ENCODE measurements around the gene PDE8B. TPM values are rescaled to one million over a fixed set of nuclear protein-coding genes. Genes with fewer than 3 reads are reported as not detected.
A peak's percentile ranks its signal among the peaks of the same experiment; 100 is the strongest.

Gene PDE8B
- total RNA-seq, 6 experiments from 2014 or later: 1.2 to 5.4 (median 2.4) TPM

- intact Hi-C loops (cut with DNase I): no loop called here
- Histone ChIP-seq H3K36me3 (no peaks in the 10 kb centered on the region), H3K4me1 (peaks cover 0 to 16% (median 8%) of the 10 kb centered on the region in 4 donors), H3K27me3 (no peaks in the 10 kb centered on the region), H3K27ac (no peak overlapping the region), H3K4me3 (no peak overlapping the region), H3K9me3 (no peaks in the 10 kb centered on the region)
- DNase-seq (no peak), ATAC-seq (no peak)
- WGBS (ENCODE audit: insufficient coverage, low coverage, low lambda C conversion rate, missing lambda C conversion rate): 56% methylated on average over 2 of the region's 3 CpGs
- TF ChIP-seq CTCF (IDR thresholded peaks at IDR 0.05) (no peak), POLR2A (IDR thresholded peaks at IDR 0.05) (no peak)
Observed at GRCh38 chr5:77280036-77280435, 69.6 kb downstream of the PDE8B start.

- Histone ChIP-seq H3K27ac (peak overlapping the region in 1 of 3 donors; percentile 36), H3K27me3 (no peaks in the 10 kb centered on the region), H3K36me3 (no peaks in the 10 kb centered on the region), H3K9me3 (no peaks in the 10 kb centered on the region), H3K4me1 (peaks cover 0 to 16% (median 8%) of the 10 kb centered on the region in 4 donors), H3K4me3 (no peak overlapping the region)
- ATAC-seq: no peak
- no peak for DNase-seq
- TF ChIP-seq CTCF (IDR thresholded peaks at IDR 0.05) (no peak), POLR2A (IDR thresholded peaks at IDR 0.05) (no peak)
- intact Hi-C loops (cut with DNase I): no loop called here
- 46% methylated on average over 2 of the region's 3 CpGs for WGBS (ENCODE audit: insufficient coverage, low coverage, low lambda C conversion rate, missing lambda C conversion rate)
Observed at GRCh38 chr5:77281969-77282336, 71.5 kb downstream of the PDE8B start.

DNA sequence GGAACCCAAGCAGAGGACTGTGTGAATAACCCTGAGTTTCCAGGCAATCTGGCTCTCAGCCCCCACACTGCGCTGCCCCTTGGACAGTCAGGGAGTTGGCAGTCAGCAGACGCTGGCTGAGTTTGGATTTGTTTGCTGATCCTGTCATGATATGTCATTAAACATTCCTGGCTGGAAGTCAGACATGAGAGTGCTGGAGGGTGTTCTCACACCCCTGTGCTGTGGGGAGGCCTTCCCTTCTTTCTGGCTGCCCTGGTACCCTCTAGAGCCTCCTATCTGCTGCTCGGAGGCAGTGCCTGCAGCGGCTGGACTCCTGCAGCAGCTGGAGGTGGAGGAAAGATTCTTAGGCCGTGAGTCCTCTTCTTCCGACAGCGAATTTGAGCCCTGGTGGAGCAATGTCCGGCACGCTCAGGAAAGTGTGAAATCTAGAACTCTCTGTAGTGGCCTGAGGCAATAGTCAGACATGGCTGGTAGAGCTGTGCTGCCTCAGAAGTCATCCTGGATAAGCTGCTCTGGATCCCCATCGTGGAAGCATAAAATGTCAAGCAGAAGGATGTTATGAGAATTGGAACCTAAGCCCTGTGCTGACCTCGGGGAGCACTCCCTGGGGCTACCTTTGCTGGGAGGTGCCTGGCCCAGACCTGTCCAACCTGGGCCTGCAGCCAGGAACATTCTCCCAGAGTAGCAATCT, 72.0 kb downstream of the PDE8B start:
- no peak overlapping the region for H3K4me3 ChIP-seq
- no peaks in the 10 kb centered on the region for H3K27me3 ChIP-seq
- peaks cover 0 to 16% (median 8%) of the 10 kb centered on the region in 4 donors for H3K4me1 ChIP-seq
- 33% methylated on average over 5 of the region's 11 CpGs for WGBS (ENCODE audit: insufficient coverage, low coverage, low lambda C conversion rate, missing lambda C conversion rate)
- TF ChIP-seq CTCF (IDR thresholded peaks at IDR 0.05) (peak in 3 of 4 donors; percentile 10 to 28 (median 11)), POLR2A (IDR thresholded peaks at IDR 0.05) (no peak)
- H3K9me3 ChIP-seq: no peaks in the 10 kb centered on the region
- ATAC-seq (peak; percentile 95 to 97 (median 96)), DNase-seq (peak; percentile 71 to 91 (median 85))
- no peaks in the 10 kb centered on the region for H3K36me3 ChIP-seq
- intact Hi-C loops (cut with DNase I): no loop called here
- H3K27ac ChIP-seq: peak overlapping the region in 1 of 3 donors; percentile 36

- Histone ChIP-seq H3K4me3 (no peak overlapping the region), H3K27me3 (no peaks in the 10 kb centered on the region), H3K4me1 (peaks cover 0 to 16% (median 8%) of the 10 kb centered on the region in 4 donors), H3K36me3 (no peaks in the 10 kb centered on the region), H3K9me3 (no peaks in the 10 kb centered on the region), H3K27ac (no peak overlapping the region)
- intact Hi-C loops (cut with DNase I): no loop called here
- TF ChIP-seq POLR2A (IDR thresholded peaks at IDR 0.05) (no peak), CTCF (IDR thresholded peaks at IDR 0.05) (no peak)
- no peak for DNase-seq
- ATAC-seq: no peak
- WGBS (ENCODE audit: insufficient coverage, low coverage, low lambda C conversion rate, missing lambda C conversion rate): 51% methylated on average over 4 of the region's 4 CpGs
Observed at GRCh38 chr5:77285251-77285841, 74.9 kb downstream of the PDE8B start.

Data from right lobe of liver (tissue), 6 donors.